K562 (cell line): ENCODE results near the gene TLR8. TPM values are rescaled to one million over a fixed set of nuclear protein-coding genes. Genes with fewer than 3 reads are reported as not detected.

Experiments used
- ATAC-seq: fragments of 200-7000 bp; cut with Tn5 transposase; 3 replicates; pipeline ENCODE4 v1.9.1; 2020; ENCODE audit warnings: moderate library complexity
- BruUV-seq: library from RNA; stranded (reverse); fragments of 400-500 nt; replicated peaks from 2 replicates; lab custom pipeline; 2021; lab: Mats Ljungman, UMichigan
- CTCF ChIA-PET: fragments of 300-600 bp; formaldehyde crosslinking; extraction: SDS; loops from one replicate; lab custom pipeline; 2021; ENCODE audit warnings: low intra/inter-chr PET ratio; lab: Yijun Ruan, JAX
- POLR2A ChIA-PET: fragments of 300-600, 350-650 bp; sonication (Branson Sonifier 250); formaldehyde crosslinking; extraction: SDS; loops from one replicate; lab custom pipeline; 2021; ENCODE audit warnings: antibody characterized with exemption, inconsistent platforms; lab: Yijun Ruan, JAX
- DNase-seq, 4 experiments: peaks; one replicate each; pipeline versions ENCODE4 v3.0.0 to v3.0.0-alpha.2; 2011 to 2018; ENCODE audit warnings: low spot score in 3 of 4, mixed read lengths in 3 of 4; ENCODE audit errors: extremely low read depth in 1 of 4
- FAIRE-seq: peaks from 2 replicates; lab custom pipeline; 2011; peaks lifted over from hg19 to GRCh38; lab: Jason Lieb, UNC
- H2AFZ ChIP-seq: 2 replicates; pipeline ENCODE4 v1.6.0; 2011; ENCODE audit warnings: low read depth, low read length, control low read depth, inconsistent platforms
- H3K27ac ChIP-seq: fragments of 200-600 bp; 3 replicates; pipeline ENCODE4 v1.8.0; 2011; ENCODE audit warnings: low read depth, mild to moderate bottlenecking, control low read depth, inconsistent platforms, low read length, moderate library complexity, mixed read lengths; ENCODE audit errors: extremely low read depth
- H3K27me3 ChIP-seq, 2 experiments: fragments of 300-600 bp in 1 of 2; 2 replicates in 1 of 2; 3 replicates in 1 of 2; pipeline versions ENCODE4 v1.6.0 to v1.8.0; 2011; ENCODE audit warnings: inconsistent platforms in 2 of 2, low read length in 2 of 2, mild to moderate bottlenecking in 1 of 2, mixed read lengths in 1 of 2, moderate library complexity in 1 of 2; ENCODE audit not compliant: control insufficient read depth in 2 of 2, insufficient read depth in 2 of 2
- H3K36me3 ChIP-seq: fragments of 300-600 bp; 3 replicates; pipeline ENCODE4 v1.8.0; 2011; ENCODE audit warnings: mild to moderate bottlenecking, low read length, inconsistent platforms; ENCODE audit not compliant: control insufficient read depth, insufficient read depth
- H3K4me1 ChIP-seq, 2 experiments: fragments of 200-600 bp in 1 of 2; replicated peaks in 1 of 2; 2 replicates in 1 of 2; 3 replicates in 1 of 2; pipeline versions ENCODE4 v1.5.1 to v1.8.0; 2011; ENCODE audit warnings: inconsistent platforms in 2 of 2, low read length in 2 of 2, mild to moderate bottlenecking in 1 of 2, mixed read lengths in 1 of 2, moderate library complexity in 1 of 2; ENCODE audit not compliant: control insufficient read depth in 2 of 2, insufficient read depth in 2 of 2
- H3K4me2 ChIP-seq: 2 replicates; pipeline ENCODE4 v1.6.1; 2011; ENCODE audit warnings: low read length, control low read depth, inconsistent platforms, mixed read lengths; ENCODE audit not compliant: insufficient read depth
- H3K4me3 ChIP-seq: fragments of 200-600 bp; sonication (generic), shearing (Covaris generic); 2 replicates; pipeline ENCODE4 v1.5.1; 2016; ENCODE audit warnings: control low read depth, inconsistent platforms
- H3K79me2 ChIP-seq: fragments of 200-600 bp; 3 replicates; pipeline ENCODE4 v1.8.0; 2011; ENCODE audit warnings: low read length, inconsistent platforms; ENCODE audit not compliant: control insufficient read depth, insufficient read depth
- H3K9ac ChIP-seq, 2 experiments: 2 replicates each; pipeline versions ENCODE4 v1.6.0 to v1.6.1; 2011; ENCODE audit warnings: low read depth in 2 of 2, low read length in 2 of 2, control low read depth in 1 of 2, inconsistent platforms in 1 of 2, mild to moderate bottlenecking in 1 of 2, mixed read lengths in 1 of 2; ENCODE audit not compliant: insufficient read depth in 1 of 2
- H3K9me1 ChIP-seq: one replicate; pipeline ENCODE4 v1.6.0; 2011; ENCODE audit warnings: inconsistent platforms, mild to moderate bottlenecking, low read length, moderate library complexity; ENCODE audit not compliant: control insufficient read depth, insufficient read depth
- H3K9me3 ChIP-seq: replicated peaks from 2 replicates; pipeline ENCODE4 v1.5.1; 2011; ENCODE audit warnings: low read depth, low read length, inconsistent platforms; ENCODE audit not compliant: control insufficient read depth, insufficient read depth
- H4K20me1 ChIP-seq: replicated peaks from 2 replicates; pipeline ENCODE4 v1.6.1; 2011; ENCODE audit warnings: low read length, inconsistent platforms, mixed read lengths; ENCODE audit not compliant: control insufficient read depth, insufficient read depth
- GATA2 ChIP-seq: sonication (generic); formaldehyde crosslinking; IDR thresholded peaks from 2 replicates; pipeline ENCODE4 v1.4.0; 2020; ENCODE audit warnings: mild to moderate bottlenecking, missing genetic modification reagents
- SMAD4 ChIP-seq: fragments of 250-450 bp; sonication (Bioruptor Pico); conservative IDR thresholded peaks from 2 replicates; pipeline ENCODE4 v1.8.0; 2021; ENCODE audit warnings: inconsistent platforms, mild to moderate bottlenecking, moderate library complexity
- TAL1 ChIP-seq: fragments of 450-650 bp; IDR thresholded peaks from 2 replicates; pipeline ENCODE4 v1.6.1; 2016; ENCODE audit warnings: mild to moderate bottlenecking
- WGBS: fragments of 100-300 bp; shearing (Covaris generic); methylation state at CpG from one replicate; pipeline ENCODE4 v1.1.6; 2016; ENCODE audit warnings: low coverage, mixed read lengths; ENCODE audit not compliant: insufficient coverage; ENCODE audit errors: missing lambda C conversion rate; 5-methylcytosine and 5-hydroxymethylcytosine counted together
- in situ Hi-C: fragments of 300-500 bp; cut with MboI; formaldehyde crosslinking; loops from 4 replicates; pipeline ENCODE4 v1.15.0; 2018; ENCODE audit warnings: inconsistent platforms, mixed read lengths
- intact Hi-C: fragments of 100-400 bp; cut with micrococcal nuclease; formaldehyde crosslinking; loops from 2 replicates; pipeline ENCODE4 v1.14.2; 2022
- polyA plus RNA-seq, 8 experiments: library from polyadenylated mRNA; depleted of rRNA in 4 of 8; stranded (reverse) in 5 of 8; unstranded in 3 of 8; fragments of >200 nt; fragmentation: Nextera tagmentation in 2 of 8; fragmentation: Illumina TruSeq in 1 of 8; extraction: Ambion mirVana in 2 of 8; extraction: Trizol in 1 of 8; gene quantifications; 2 replicates each; pipeline versions ENCODE4 v1.2.1 to v1.2.3, GENCODE V29; 2011 to 2014; ENCODE audit warnings: inconsistent platforms in 1 of 8, missing spikeins in 1 of 8
- total RNA-seq, 7 experiments: library from RNA; depleted of rRNA in 6 of 7; stranded (reverse); fragments of >200 nt in 6 of 7; fragmentation: Illumina TruSeq in 2 of 7; extraction: Trizol in 2 of 7; gene quantifications; 2 replicates each; pipeline versions ENCODE4 v1.2.1 to v1.2.3, GENCODE V29; 2011 to 2021; ENCODE audit warnings: low replicate concordance in 1 of 7
- TF ChIP-seq, protein P1 (sequence below), 2 experiments: IDR thresholded peaks; 2 replicates each; pipeline ENCODE4 v1.6.1; 2011; ENCODE audit warnings: borderline replicate concordance in 1 of 2, control low read depth in 1 of 2, low read depth in 1 of 2, low read length in 1 of 2, mild to moderate bottlenecking in 1 of 2, mixed read lengths in 1 of 2, moderate library complexity in 1 of 2; ENCODE audit not compliant: insufficient read depth in 1 of 2, insufficient read length in 1 of 2, poor library complexity in 1 of 2, severe bottlenecking in 1 of 2; ENCODE audit errors: extremely low read depth in 1 of 2
- TF ChIP-seq, protein P2 (sequence below): fragments of 200-800 bp; sonication (Bioruptor generic); IDR thresholded peaks from 2 replicates; pipeline ENCODE4 v1.6.1; 2016; ENCODE audit warnings: missing genetic modification characterization, missing compliant biosample characterization

Gene TLR8
- total and polyA plus RNA-seq, 9 of the 15 experiments (the other 6 are each of a cell fraction or from before 2014, with no cell fraction given), result not detected

DNA sequence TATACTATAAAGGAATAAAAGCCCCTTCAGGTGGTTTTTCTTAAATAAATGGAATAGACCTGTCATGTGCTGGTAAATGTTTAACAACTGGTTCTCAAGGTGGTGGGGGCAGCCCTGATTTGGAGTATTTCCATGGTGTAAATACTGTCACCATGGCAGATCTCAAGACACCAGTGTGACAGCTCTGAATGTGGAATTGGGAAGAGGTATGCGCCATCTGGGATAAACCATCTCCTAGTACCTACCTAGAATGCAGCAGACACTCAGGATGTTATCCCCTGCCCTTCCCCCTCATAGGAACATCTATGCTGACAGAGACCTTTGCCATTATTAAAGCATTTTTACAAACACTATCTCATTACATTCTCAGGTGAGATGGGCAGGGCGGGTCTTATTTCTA, 42.1 kb downstream of the TLR8 start (continued):
- TF ChIP-seq, protein P1, sequence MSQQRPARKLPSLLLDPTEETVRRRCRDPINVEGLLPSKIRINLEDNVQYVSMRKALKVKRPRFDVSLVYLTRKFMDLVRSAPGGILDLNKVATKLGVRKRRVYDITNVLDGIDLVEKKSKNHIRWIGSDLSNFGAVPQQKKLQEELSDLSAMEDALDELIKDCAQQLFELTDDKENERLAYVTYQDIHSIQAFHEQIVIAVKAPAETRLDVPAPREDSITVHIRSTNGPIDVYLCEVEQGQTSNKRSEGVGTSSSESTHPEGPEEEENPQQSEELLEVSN (IDR thresholded peaks at IDR 0.05; ENCODE audit: borderline replicate concordance in 1 of 2, extremely low read depth in 1 of 2, insufficient read depth in 1 of 2, insufficient read length in 1 of 2, low read depth in 1 of 2, low read length in 1 of 2, poor library complexity in 1 of 2, severe bottlenecking in 1 of 2), result no peak

DNA sequence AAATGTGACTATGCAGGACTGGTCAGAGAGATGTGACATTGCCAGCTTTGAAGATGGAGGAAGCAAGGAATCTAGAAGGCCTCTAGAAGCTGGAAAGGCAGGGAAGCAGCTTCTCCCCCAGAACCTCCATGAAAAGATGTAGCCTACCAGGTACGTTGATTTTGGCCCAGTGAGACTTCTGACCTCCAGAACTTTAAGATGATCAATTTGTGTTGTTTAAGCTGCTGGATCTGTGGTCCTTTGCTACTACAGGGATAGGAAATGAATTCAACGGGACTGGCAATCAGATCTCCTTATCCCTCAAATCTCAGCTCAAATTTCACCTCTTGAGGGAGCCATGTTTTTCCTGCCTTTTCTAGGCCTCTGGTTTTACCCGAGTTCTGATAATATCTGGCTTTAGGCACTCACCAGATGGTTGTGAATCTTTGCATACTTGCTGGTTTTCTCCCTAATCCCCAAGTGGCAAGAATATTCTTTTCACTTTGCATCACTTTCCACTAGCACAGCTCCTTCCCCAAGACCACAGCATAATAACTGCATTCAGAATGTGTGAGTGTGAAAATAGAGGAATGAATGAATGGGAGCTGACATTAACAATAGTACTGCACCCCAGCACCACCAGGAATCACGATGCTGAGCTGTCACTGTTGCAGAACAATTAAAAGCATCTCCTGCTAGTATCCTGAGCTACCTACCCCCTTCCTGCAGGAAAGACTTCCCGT, 42.9 kb downstream of the TLR8 start:
- H3K27ac ChIP-seq, result peak overlapping the region; percentile 83; the same call in 2 of the 3 replicates
- TF ChIP-seq, protein P2, sequence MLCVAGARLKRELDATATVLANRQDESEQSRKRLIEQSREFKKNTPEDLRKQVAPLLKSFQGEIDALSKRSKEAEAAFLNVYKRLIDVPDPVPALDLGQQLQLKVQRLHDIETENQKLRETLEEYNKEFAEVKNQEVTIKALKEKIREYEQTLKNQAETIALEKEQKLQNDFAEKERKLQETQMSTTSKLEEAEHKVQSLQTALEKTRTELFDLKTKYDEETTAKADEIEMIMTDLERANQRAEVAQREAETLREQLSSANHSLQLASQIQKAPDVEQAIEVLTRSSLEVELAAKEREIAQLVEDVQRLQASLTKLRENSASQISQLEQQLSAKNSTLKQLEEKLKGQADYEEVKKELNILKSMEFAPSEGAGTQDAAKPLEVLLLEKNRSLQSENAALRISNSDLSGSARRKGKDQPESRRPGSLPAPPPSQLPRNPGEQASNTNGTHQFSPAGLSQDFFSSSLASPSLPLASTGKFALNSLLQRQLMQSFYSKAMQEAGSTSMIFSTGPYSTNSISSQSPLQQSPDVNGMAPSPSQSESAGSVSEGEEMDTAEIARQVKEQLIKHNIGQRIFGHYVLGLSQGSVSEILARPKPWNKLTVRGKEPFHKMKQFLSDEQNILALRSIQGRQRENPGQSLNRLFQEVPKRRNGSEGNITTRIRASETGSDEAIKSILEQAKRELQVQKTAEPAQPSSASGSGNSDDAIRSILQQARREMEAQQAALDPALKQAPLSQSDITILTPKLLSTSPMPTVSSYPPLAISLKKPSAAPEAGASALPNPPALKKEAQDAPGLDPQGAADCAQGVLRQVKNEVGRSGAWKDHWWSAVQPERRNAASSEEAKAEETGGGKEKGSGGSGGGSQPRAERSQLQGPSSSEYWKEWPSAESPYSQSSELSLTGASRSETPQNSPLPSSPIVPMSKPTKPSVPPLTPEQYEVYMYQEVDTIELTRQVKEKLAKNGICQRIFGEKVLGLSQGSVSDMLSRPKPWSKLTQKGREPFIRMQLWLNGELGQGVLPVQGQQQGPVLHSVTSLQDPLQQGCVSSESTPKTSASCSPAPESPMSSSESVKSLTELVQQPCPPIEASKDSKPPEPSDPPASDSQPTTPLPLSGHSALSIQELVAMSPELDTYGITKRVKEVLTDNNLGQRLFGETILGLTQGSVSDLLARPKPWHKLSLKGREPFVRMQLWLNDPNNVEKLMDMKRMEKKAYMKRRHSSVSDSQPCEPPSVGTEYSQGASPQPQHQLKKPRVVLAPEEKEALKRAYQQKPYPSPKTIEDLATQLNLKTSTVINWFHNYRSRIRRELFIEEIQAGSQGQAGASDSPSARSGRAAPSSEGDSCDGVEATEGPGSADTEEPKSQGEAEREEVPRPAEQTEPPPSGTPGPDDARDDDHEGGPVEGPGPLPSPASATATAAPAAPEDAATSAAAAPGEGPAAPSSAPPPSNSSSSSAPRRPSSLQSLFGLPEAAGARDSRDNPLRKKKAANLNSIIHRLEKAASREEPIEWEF (CRISPR knock-in tag), result 0 out of 2 replicates have a peak, but pooled peaks have one; percentile 5
- TF ChIP-seq TAL1, result no peak
- no peak for TF ChIP-seq GATA2 (CRISPR knock-in tag)
- TF ChIP-seq SMAD4 (CRISPR knock-in tag), result no peak
- ChIA-PET CTCF (no interaction called here), POLR2A (interaction anchor here (0.7 to 2.6 kb wide), 5 partner anchors 26 to 354 kb away, joined by 3 to 18 read pairs (median 3); partner anchors contain the start of gene TMSB4X)
- H3K9ac ChIP-seq, result peak overlapping the region in 1 of 2 experiments; percentile 62; a peak in 2 of 4 replicates
- H3K36me3 ChIP-seq, result no peaks in the 10 kb centered on the region; the same call in 2 of the 3 replicates
- peak overlapping the region; percentile 94 for H2AFZ ChIP-seq
- no peaks in the 10 kb centered on the region for H3K9me1 ChIP-seq
- 48% methylated on average over 5 of the region's 5 CpGs for WGBS
- FAIRE-seq (no peak), DNase-seq (no peak), ATAC-seq (no peak)
- H3K4me3 ChIP-seq, result no peak overlapping the region
- no peaks in the 10 kb centered on the region for H3K9me3 ChIP-seq
- H3K4me2 ChIP-seq, result peak overlapping the region; percentile 76; the same call in 1 of the 2 replicates
- H4K20me1 ChIP-seq, result no peaks in the 10 kb centered on the region
- H3K4me1 ChIP-seq, result peaks cover 5 to 55% of the 10 kb centered on the region in 2 experiments; a peak in 4 of 5 replicates
- H3K79me2 ChIP-seq, result no peaks in the 10 kb centered on the region; the same call in 2 of the 3 replicates
- in situ Hi-C loops (no loop called here), intact Hi-C loops (no loop called here)
- no TSS peak for BruUV-seq
- H3K27me3 ChIP-seq, result no peaks in the 10 kb centered on the region
